Peyer's patch (tissue), 4 donors: ENCODE data around the gene GRIK3. TPM values are rescaled to one million over a fixed set of nuclear protein-coding genes. Genes with fewer than 3 reads are reported as not detected.

Experiments
- DNase-seq, 3 donors: peaks; one replicate each; pipeline ENCODE4 v3.0.0-alpha.2; 2017 to 2019
- H3K27ac ChIP-seq, 4 donors: fragments of 200-600 bp; sonication (generic); one replicate each; pipeline ENCODE4 v1.5.1; 2016 to 2019
- H3K27me3 ChIP-seq, 2 donors: fragments of 200-600 bp; sonication (generic); one replicate each; pipeline ENCODE4 v1.5.1; 2019
- H3K36me3 ChIP-seq, 3 donors: fragments of 200-600 bp; sonication (generic); one replicate each; pipeline ENCODE4 v1.5.1; 2016 to 2019
- H3K4me1 ChIP-seq, 4 donors: fragments of 200-600 bp; sonication (generic); one replicate each; pipeline ENCODE4 v1.5.1; 2016 to 2019
- H3K4me3 ChIP-seq, 4 donors: fragments of 200-600 bp; sonication (generic); 1 replicate in 3 of 4; 2 replicates in 1 of 4; pipeline ENCODE4 v1.5.1; 2016 to 2019; ENCODE audit warnings: mild to moderate bottlenecking in 1 of 4
- H3K9me3 ChIP-seq, 4 donors: fragments of 200-600 bp; sonication (generic); one replicate each; pipeline ENCODE4 v1.5.1; 2016 to 2019; ENCODE audit warnings: mild to moderate bottlenecking in 1 of 4
- POLR2A ChIP-seq, 2 donors: fragments of 450-650 bp; IDR thresholded peaks; one replicate each; pipeline ENCODE4 v1.5.1; 2017; ENCODE audit warnings: antibody characterized with exemption in 2 of 2, mild to moderate bottlenecking in 2 of 2, moderate library complexity in 2 of 2
- total RNA-seq, 4 donors: library from RNA; depleted of rRNA; stranded (reverse); fragments of >200 nt; gene quantifications; one replicate each; pipeline ENCODE4 v1.1.0, GENCODE V29; 2016
- TF ChIP-seq, protein P1 (sequence below), 6 experiments: fragments of 450-650 bp in 4 of 6; fragments of 200-600 bp in 2 of 6; sonication (generic) in 1 of 6; IDR thresholded peaks; one replicate each; pipeline ENCODE4 v1.5.1; 2017 to 2019; ENCODE audit warnings: antibody characterized with exemption in 6 of 6, mild to moderate bottlenecking in 3 of 6, moderate library complexity in 1 of 6

The GRIK3 gene
- total RNA-seq, 4 donors from 2014 or later: 0.18 to 0.83 (median 0.62) TPM

- TF ChIP-seq, protein P1, sequence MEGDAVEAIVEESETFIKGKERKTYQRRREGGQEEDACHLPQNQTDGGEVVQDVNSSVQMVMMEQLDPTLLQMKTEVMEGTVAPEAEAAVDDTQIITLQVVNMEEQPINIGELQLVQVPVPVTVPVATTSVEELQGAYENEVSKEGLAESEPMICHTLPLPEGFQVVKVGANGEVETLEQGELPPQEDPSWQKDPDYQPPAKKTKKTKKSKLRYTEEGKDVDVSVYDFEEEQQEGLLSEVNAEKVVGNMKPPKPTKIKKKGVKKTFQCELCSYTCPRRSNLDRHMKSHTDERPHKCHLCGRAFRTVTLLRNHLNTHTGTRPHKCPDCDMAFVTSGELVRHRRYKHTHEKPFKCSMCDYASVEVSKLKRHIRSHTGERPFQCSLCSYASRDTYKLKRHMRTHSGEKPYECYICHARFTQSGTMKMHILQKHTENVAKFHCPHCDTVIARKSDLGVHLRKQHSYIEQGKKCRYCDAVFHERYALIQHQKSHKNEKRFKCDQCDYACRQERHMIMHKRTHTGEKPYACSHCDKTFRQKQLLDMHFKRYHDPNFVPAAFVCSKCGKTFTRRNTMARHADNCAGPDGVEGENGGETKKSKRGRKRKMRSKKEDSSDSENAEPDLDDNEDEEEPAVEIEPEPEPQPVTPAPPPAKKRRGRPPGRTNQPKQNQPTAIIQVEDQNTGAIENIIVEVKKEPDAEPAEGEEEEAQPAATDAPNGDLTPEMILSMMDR (IDR thresholded peaks at IDR 0.05): no peak
- no peak for TF ChIP-seq POLR2A (IDR thresholded peaks at IDR 0.05)
- Histone ChIP-seq H3K4me3 (no peak overlapping the region), H3K27me3 (no peaks in the 10 kb centered on the region), H3K4me1 (no peaks in the 10 kb centered on the region), H3K36me3 (no peaks in the 10 kb centered on the region), H3K9me3 (no peaks in the 10 kb centered on the region), H3K27ac (no peak overlapping the region)
- DNase-seq: no peak
These were observed 61.3 kb downstream of the GRIK3 start for GRCh38 chr1:36973056-36973455.

DNA sequence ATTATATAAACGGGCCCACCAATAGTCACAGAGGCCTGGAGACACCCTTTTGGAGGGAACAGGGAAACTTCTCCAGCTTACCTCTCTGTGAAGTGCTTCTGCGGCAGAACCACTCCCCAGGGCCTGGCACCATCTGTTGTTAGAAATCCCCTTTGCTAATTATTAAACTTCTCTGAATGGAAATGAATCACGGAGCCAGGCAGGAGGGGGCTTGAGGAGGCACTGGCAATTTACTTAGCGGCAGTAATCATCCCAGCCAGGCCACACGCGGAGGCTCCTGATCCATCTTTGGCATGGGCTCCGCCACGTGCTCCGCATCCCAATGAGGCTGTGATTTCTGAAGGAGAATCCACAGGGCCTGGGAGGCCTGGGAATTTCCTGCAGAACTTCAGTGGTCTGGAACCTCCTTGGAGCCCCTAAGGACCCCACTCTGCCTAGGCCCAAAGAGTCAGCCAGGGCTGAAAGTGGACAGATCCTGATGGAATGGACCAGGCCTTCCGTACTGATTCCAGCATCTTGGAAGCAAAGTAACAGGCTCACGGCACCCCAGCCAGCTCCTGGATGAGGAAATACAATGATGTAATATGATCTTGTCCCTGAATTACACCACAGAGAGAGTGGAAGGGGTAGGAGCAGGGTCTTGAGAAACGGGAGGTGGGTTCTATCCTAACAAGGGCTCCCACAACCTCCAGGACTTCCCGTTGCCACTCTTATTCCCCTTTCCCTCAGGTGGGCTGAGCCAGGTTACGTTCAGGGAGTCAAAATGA lies 62.3 kb downstream of the GRIK3 start:
- Histone ChIP-seq H3K27ac (no peak overlapping the region), H3K4me3 (no peak overlapping the region), H3K27me3 (no peaks in the 10 kb centered on the region), H3K36me3 (no peaks in the 10 kb centered on the region), H3K9me3 (no peaks in the 10 kb centered on the region), H3K4me1 (no peaks in the 10 kb centered on the region)
- no peak for TF ChIP-seq POLR2A (IDR thresholded peaks at IDR 0.05)
- TF ChIP-seq, protein P1 (IDR thresholded peaks at IDR 0.05): no peak
- no peak for DNase-seq

DNA sequence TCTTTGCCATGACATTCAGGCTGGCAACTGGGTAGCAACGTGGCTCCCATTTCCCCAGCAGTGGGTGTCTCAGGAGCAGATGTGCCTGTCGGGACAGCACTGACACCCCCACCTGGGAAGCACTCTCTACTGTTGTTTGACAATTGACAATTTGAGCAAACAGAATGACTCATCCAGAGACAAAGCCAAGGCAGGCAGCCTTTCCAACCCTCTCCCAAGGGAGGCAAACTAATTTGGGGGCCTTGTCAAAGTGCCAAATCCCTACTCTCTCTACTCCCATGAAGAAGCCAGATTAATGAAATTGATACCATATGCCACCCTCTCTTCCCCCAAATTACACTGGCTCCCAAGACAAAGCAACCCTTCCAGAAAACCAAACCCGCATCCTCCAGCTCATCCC lies 65.6 kb downstream of the GRIK3 start:
- no peak for TF ChIP-seq POLR2A (IDR thresholded peaks at IDR 0.05)
- TF ChIP-seq, protein P1 (IDR thresholded peaks at IDR 0.05): no peak
- no peak overlapping the region for H3K27ac ChIP-seq
- no peak for DNase-seq

GRCh38 chr1:36966242-36966641 lies 68.1 kb downstream of the GRIK3 start:
- Histone ChIP-seq H3K4me3 (no peak overlapping the region), H3K27ac (no peak overlapping the region), H3K27me3 (no peaks in the 10 kb centered on the region), H3K36me3 (no peaks in the 10 kb centered on the region), H3K4me1 (no peaks in the 10 kb centered on the region), H3K9me3 (no peaks in the 10 kb centered on the region)
- TF ChIP-seq POLR2A (IDR thresholded peaks at IDR 0.05): no peak
- TF ChIP-seq, protein P1 (IDR thresholded peaks at IDR 0.05): no peak
- DNase-seq: no peak

More for the DNA sequence above, 65.6 kb downstream of the GRIK3 start:
- no peaks in the 10 kb centered on the region for H3K27me3 ChIP-seq
- no peak overlapping the region for H3K4me3 ChIP-seq
- H3K4me1 ChIP-seq: no peaks in the 10 kb centered on the region
- no peaks in the 10 kb centered on the region for H3K36me3 ChIP-seq
- H3K9me3 ChIP-seq: no peaks in the 10 kb centered on the region

DNA sequence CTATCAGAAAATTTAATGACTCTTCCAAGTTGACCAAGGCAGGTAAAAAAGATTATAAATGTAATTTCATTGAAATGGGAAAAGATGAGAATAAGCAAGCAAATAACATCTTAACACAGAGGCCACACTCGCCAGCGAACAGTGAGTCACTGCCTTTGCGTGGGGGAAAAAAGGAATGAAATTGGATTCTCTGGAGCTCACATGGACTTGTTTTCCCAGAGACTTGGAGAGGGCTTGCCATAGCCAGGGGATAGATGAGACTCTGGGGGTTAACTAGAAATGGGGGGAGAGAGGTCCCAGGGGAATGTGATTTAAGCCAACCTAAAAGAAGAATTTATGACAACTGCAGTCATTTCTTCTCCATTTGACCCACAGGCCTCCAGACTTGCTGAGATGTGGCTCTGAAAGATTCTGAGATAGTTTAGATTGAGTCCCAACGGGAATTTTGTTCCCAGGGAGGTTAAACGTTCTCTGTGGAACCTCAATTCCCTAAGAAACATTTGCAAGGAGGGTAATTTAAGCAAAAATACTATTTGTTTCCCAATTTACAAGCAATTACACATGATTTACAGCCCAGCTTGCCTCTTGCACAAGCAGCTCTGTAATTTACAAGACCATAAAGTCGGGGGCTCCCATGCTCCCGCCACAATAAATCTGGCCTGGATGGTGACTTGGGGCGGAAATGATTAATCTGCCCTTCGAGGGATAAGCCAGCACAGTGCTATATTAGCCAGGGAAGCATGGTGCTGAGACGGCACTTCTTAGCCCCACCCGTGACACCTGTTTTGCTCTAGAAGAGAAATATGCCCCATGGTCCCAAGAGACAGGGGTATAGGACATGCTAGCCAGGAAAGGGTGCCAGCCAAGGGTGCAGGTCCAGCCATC lies 68.8 kb downstream of the GRIK3 start:
- Histone ChIP-seq H3K27me3 (no peaks in the 10 kb centered on the region), H3K9me3 (no peaks in the 10 kb centered on the region), H3K36me3 (no peaks in the 10 kb centered on the region), H3K4me1 (no peaks in the 10 kb centered on the region), H3K4me3 (no peak overlapping the region), H3K27ac (no peak overlapping the region)
- TF ChIP-seq, protein P1 (IDR thresholded peaks at IDR 0.05): no peak
- no peak for TF ChIP-seq POLR2A (IDR thresholded peaks at IDR 0.05)
- no peak for DNase-seq
